K562 (cell line): ENCODE data around the gene MAS1L. TPM values are rescaled to one million over a fixed set of nuclear protein-coding genes. Genes with fewer than 3 reads are reported as not detected.

Source experiments
- ATAC-seq: fragments of 200-7000 bp; cut with Tn5 transposase; 3 replicates; pipeline ENCODE4 v1.9.1; 2020; ENCODE audit warnings: moderate library complexity
- BruUV-seq: library from RNA; stranded (reverse); fragments of 400-500 nt; replicated peaks from 2 replicates; lab custom pipeline; 2021; lab: Mats Ljungman, UMichigan
- CTCF ChIA-PET: fragments of 300-600 bp; formaldehyde crosslinking; extraction: SDS; loops from one replicate; lab custom pipeline; 2021; ENCODE audit warnings: low intra/inter-chr PET ratio; lab: Yijun Ruan, JAX
- POLR2A ChIA-PET: fragments of 300-600, 350-650 bp; sonication (Branson Sonifier 250); formaldehyde crosslinking; extraction: SDS; loops from one replicate; lab custom pipeline; 2021; ENCODE audit warnings: antibody characterized with exemption, inconsistent platforms; lab: Yijun Ruan, JAX
- DNase-seq, 4 experiments: peaks; one replicate each; pipeline versions ENCODE4 v3.0.0 to v3.0.0-alpha.2; 2011 to 2018; ENCODE audit warnings: low spot score in 3 of 4, mixed read lengths in 3 of 4; ENCODE audit errors: extremely low read depth in 1 of 4
- FAIRE-seq: peaks from 2 replicates; lab custom pipeline; 2011; peaks lifted over from hg19 to GRCh38; lab: Jason Lieb, UNC
- H2AFZ ChIP-seq: 2 replicates; pipeline ENCODE4 v1.6.0; 2011; ENCODE audit warnings: low read depth, low read length, control low read depth, inconsistent platforms
- H3K27ac ChIP-seq: fragments of 200-600 bp; 3 replicates; pipeline ENCODE4 v1.8.0; 2011; ENCODE audit warnings: low read depth, mild to moderate bottlenecking, control low read depth, inconsistent platforms, low read length, moderate library complexity, mixed read lengths; ENCODE audit errors: extremely low read depth
- H3K27me3 ChIP-seq, 2 experiments: fragments of 300-600 bp in 1 of 2; 2 replicates in 1 of 2; 3 replicates in 1 of 2; pipeline versions ENCODE4 v1.6.0 to v1.8.0; 2011; ENCODE audit warnings: inconsistent platforms in 2 of 2, low read length in 2 of 2, mild to moderate bottlenecking in 1 of 2, mixed read lengths in 1 of 2, moderate library complexity in 1 of 2; ENCODE audit not compliant: control insufficient read depth in 2 of 2, insufficient read depth in 2 of 2
- H3K36me3 ChIP-seq: fragments of 300-600 bp; 3 replicates; pipeline ENCODE4 v1.8.0; 2011; ENCODE audit warnings: mild to moderate bottlenecking, low read length, inconsistent platforms; ENCODE audit not compliant: control insufficient read depth, insufficient read depth
- H3K4me1 ChIP-seq, 2 experiments: fragments of 200-600 bp in 1 of 2; replicated peaks in 1 of 2; 2 replicates in 1 of 2; 3 replicates in 1 of 2; pipeline versions ENCODE4 v1.5.1 to v1.8.0; 2011; ENCODE audit warnings: inconsistent platforms in 2 of 2, low read length in 2 of 2, mild to moderate bottlenecking in 1 of 2, mixed read lengths in 1 of 2, moderate library complexity in 1 of 2; ENCODE audit not compliant: control insufficient read depth in 2 of 2, insufficient read depth in 2 of 2
- H3K4me2 ChIP-seq: 2 replicates; pipeline ENCODE4 v1.6.1; 2011; ENCODE audit warnings: low read length, control low read depth, inconsistent platforms, mixed read lengths; ENCODE audit not compliant: insufficient read depth
- H3K4me3 ChIP-seq: fragments of 200-600 bp; sonication (generic), shearing (Covaris generic); 2 replicates; pipeline ENCODE4 v1.5.1; 2016; ENCODE audit warnings: control low read depth, inconsistent platforms
- H3K79me2 ChIP-seq: fragments of 200-600 bp; 3 replicates; pipeline ENCODE4 v1.8.0; 2011; ENCODE audit warnings: low read length, inconsistent platforms; ENCODE audit not compliant: control insufficient read depth, insufficient read depth
- H3K9ac ChIP-seq, 2 experiments: 2 replicates each; pipeline versions ENCODE4 v1.6.0 to v1.6.1; 2011; ENCODE audit warnings: low read depth in 2 of 2, low read length in 2 of 2, control low read depth in 1 of 2, inconsistent platforms in 1 of 2, mild to moderate bottlenecking in 1 of 2, mixed read lengths in 1 of 2; ENCODE audit not compliant: insufficient read depth in 1 of 2
- H3K9me1 ChIP-seq: one replicate; pipeline ENCODE4 v1.6.0; 2011; ENCODE audit warnings: inconsistent platforms, mild to moderate bottlenecking, low read length, moderate library complexity; ENCODE audit not compliant: control insufficient read depth, insufficient read depth
- H3K9me3 ChIP-seq: replicated peaks from 2 replicates; pipeline ENCODE4 v1.5.1; 2011; ENCODE audit warnings: low read depth, low read length, inconsistent platforms; ENCODE audit not compliant: control insufficient read depth, insufficient read depth
- H4K20me1 ChIP-seq: replicated peaks from 2 replicates; pipeline ENCODE4 v1.6.1; 2011; ENCODE audit warnings: low read length, inconsistent platforms, mixed read lengths; ENCODE audit not compliant: control insufficient read depth, insufficient read depth
- CBFA2T2 ChIP-seq: fragments of 450-650 bp; conservative IDR thresholded peaks from 2 replicates; pipeline ENCODE4 v1.6.1; 2017; ENCODE audit warnings: mild to moderate bottlenecking
- CBX3 ChIP-seq, 2 experiments: IDR thresholded peaks; 1 replicate in 1 of 2; 2 replicates in 1 of 2; pipeline ENCODE4 v1.6.1; 2012; ENCODE audit warnings: inconsistent platforms in 2 of 2, low read length in 2 of 2, borderline replicate concordance in 1 of 2, control low read depth in 1 of 2
- ELF2 ChIP-seq: fragments of 250-450 bp; sonication (Bioruptor Pico); IDR thresholded peaks from 2 replicates; pipeline ENCODE4 v1.5.0; 2021; ENCODE audit warnings: mild to moderate bottlenecking
- GABPB1 ChIP-seq: sonication (generic); formaldehyde crosslinking; IDR thresholded peaks from 2 replicates; pipeline ENCODE4 v1.8.0; 2022; ENCODE audit warnings: mild to moderate bottlenecking, missing genetic modification reagents
- HIVEP1 ChIP-seq: fragments of 250-450 bp; sonication (Bioruptor Pico); IDR thresholded peaks from 2 replicates; pipeline ENCODE4 v1.4.0; 2020; ENCODE audit warnings: mild to moderate bottlenecking
- MCM2 ChIP-seq: fragments of 450-650 bp; IDR thresholded peaks from 2 replicates; pipeline ENCODE4 v1.6.1; 2017; ENCODE audit warnings: low read depth, mild to moderate bottlenecking
- NCOR1 ChIP-seq: fragments of 450-650 bp; IDR thresholded peaks from 2 replicates; pipeline ENCODE4 v1.6.1; 2016; ENCODE audit warnings: mild to moderate bottlenecking, moderate library complexity
- NEUROD1 ChIP-seq: fragments of 150-350 bp; IDR thresholded peaks from 2 replicates; pipeline ENCODE4 v1.6.1; 2014; ENCODE audit warnings: borderline replicate concordance, low read length, low read depth; ENCODE audit not compliant: partially characterized antibody
- POLR2AphosphoS5 ChIP-seq: IDR thresholded peaks from 2 replicates; pipeline ENCODE4 v1.6.1; 2011; ENCODE audit warnings: mild to moderate bottlenecking, low read depth, low read length, moderate library complexity; ENCODE audit not compliant: control insufficient read depth, insufficient read depth
- RCOR1 ChIP-seq, 2 experiments: IDR thresholded peaks; 2 replicates each; pipeline ENCODE4 v1.6.1; 2012; ENCODE audit warnings: low read depth in 2 of 2, low read length in 2 of 2, borderline replicate concordance in 1 of 2, improper control_type of control experiment in 1 of 2
- SMARCC2 ChIP-seq: fragments of 450-650 bp; IDR thresholded peaks from 2 replicates; pipeline ENCODE4 v1.6.1; 2017; ENCODE audit warnings: antibody characterized with exemption, moderate library complexity, mild to moderate bottlenecking, low read depth
- TCFL5 ChIP-seq: fragments of 250-450 bp; sonication (Bioruptor Pico); conservative IDR thresholded peaks from 2 replicates; pipeline ENCODE4 v1.6.1; 2021; ENCODE audit warnings: mild to moderate bottlenecking, moderate library complexity, matching md5 sums
- ZBTB11 ChIP-seq, 3 experiments: fragments of 200-800 bp in 1 of 3; fragments of 250-450 bp in 1 of 3; fragments of 450-650 bp in 1 of 3; sonication (Bioruptor Pico) in 1 of 3; sonication (Bioruptor generic) in 1 of 3; formaldehyde crosslinking in 1 of 3; IDR thresholded peaks; 2 replicates each; pipeline versions ENCODE4 v1.6.1 to v1.8.0; 2016 to 2022; ENCODE audit warnings: mild to moderate bottlenecking in 2 of 3, missing genetic modification characterization in 2 of 3, missing compliant biosample characterization in 1 of 3, moderate library complexity in 1 of 3
- ZEB2 ChIP-seq: fragments of 450-650 bp; IDR thresholded peaks from 2 replicates; pipeline ENCODE4 v1.6.1; 2016
- ZNF644 ChIP-seq: fragments of 200-800 bp; sonication (Bioruptor generic); IDR thresholded peaks from 2 replicates; pipeline ENCODE4 v1.6.1; 2016; ENCODE audit warnings: low read depth, missing genetic modification characterization, missing compliant biosample characterization
- WGBS: fragments of 100-300 bp; shearing (Covaris generic); methylation state at CpG from one replicate; pipeline ENCODE4 v1.1.6; 2016; ENCODE audit warnings: low coverage, mixed read lengths; ENCODE audit not compliant: insufficient coverage; ENCODE audit errors: missing lambda C conversion rate; 5-methylcytosine and 5-hydroxymethylcytosine counted together
- in situ Hi-C: fragments of 300-500 bp; cut with MboI; formaldehyde crosslinking; loops from 4 replicates; pipeline ENCODE4 v1.15.0; 2018; ENCODE audit warnings: inconsistent platforms, mixed read lengths
- intact Hi-C: fragments of 100-400 bp; cut with micrococcal nuclease; formaldehyde crosslinking; loops from 2 replicates; pipeline ENCODE4 v1.14.2; 2022
- polyA plus RNA-seq, 8 experiments: library from polyadenylated mRNA; depleted of rRNA in 4 of 8; stranded (reverse) in 5 of 8; unstranded in 3 of 8; fragments of >200 nt; fragmentation: Nextera tagmentation in 2 of 8; fragmentation: Illumina TruSeq in 1 of 8; extraction: Ambion mirVana in 2 of 8; extraction: Trizol in 1 of 8; gene quantifications; 2 replicates each; pipeline versions ENCODE4 v1.2.1 to v1.2.3, GENCODE V29; 2011 to 2014; ENCODE audit warnings: inconsistent platforms in 1 of 8, missing spikeins in 1 of 8
- total RNA-seq, 7 experiments: library from RNA; depleted of rRNA in 6 of 7; stranded (reverse); fragments of >200 nt in 6 of 7; fragmentation: Illumina TruSeq in 2 of 7; extraction: Trizol in 2 of 7; gene quantifications; 2 replicates each; pipeline versions ENCODE4 v1.2.1 to v1.2.3, GENCODE V29; 2011 to 2021; ENCODE audit warnings: low replicate concordance in 1 of 7
- TF ChIP-seq, protein P1 (sequence below), 2 experiments: fragments of 150-350 bp in 1 of 2; IDR thresholded peaks; 2 replicates each; pipeline ENCODE4 v1.6.1; 2012 to 2016; ENCODE audit warnings: low read depth in 2 of 2, low read length in 2 of 2, mild to moderate bottlenecking in 1 of 2, moderate library complexity in 1 of 2

Gene MAS1L
- total and polyA plus RNA-seq, 9 of the 15 experiments (the other 6 are each of a cell fraction or from before 2014, with no cell fraction given): not detected

DNA sequence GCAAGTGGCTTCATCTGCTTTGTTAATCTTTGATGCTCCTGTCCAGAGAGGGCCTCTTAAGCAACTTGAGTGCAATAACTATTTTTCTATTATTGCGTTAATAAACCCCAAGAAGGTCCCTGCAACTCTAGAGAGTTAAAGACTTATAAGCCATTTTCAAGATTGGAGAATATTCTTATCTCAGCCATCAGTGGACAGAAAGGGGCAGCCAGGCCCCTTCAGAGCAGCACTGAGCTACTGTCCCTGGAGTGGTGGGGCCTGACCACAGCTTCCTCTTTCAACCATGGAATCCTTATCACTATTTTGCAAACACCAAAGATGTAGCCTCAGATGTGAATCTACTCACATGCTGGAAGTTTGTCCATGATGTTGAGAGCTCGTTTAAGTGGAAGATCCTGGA, 2.8 kb upstream of the MAS1L start:
- peaks cover 8 to 39% of the 10 kb centered on the region in 2 experiments; a peak in 4 of 5 replicates for H3K4me1 ChIP-seq
- no TSS peak for BruUV-seq
- H3K27me3 ChIP-seq: peaks cover 0 to 3% of the 10 kb centered on the region in 2 experiments; a peak in 1 of 5 replicates
- intact Hi-C loops (no loop called here), in situ Hi-C loops (no loop called here)
- H3K27ac ChIP-seq: no peak overlapping the region
- H3K79me2 ChIP-seq: no peaks in the 10 kb centered on the region
- no peaks in the 10 kb centered on the region for H3K36me3 ChIP-seq
- no peaks in the 10 kb centered on the region for H3K9me3 ChIP-seq
- no peak overlapping the region; the same call in 1 of the 2 replicates for H3K4me2 ChIP-seq
- DNase-seq (peak in 2 of 4 experiments; percentile 25 to 61), FAIRE-seq (peak; percentile 6), ATAC-seq (peak; percentile 63)
- POLR2A ChIA-PET: interaction anchor here (0.6 kb wide), 1 partner anchor 86 kb away, joined by 4 read pairs; no protein-coding TSS in a partner anchor
- H3K9ac ChIP-seq: no peak overlapping the region
- no peak overlapping the region for H2AFZ ChIP-seq
- no peaks in the 10 kb centered on the region for H3K9me1 ChIP-seq
- no peak overlapping the region for H3K4me3 ChIP-seq
- 0% methylated on average over 2 of the region's 2 CpGs for WGBS
- H4K20me1 ChIP-seq: no peaks in the 10 kb centered on the region
- CTCF ChIA-PET: no interaction called here
- TF ChIP-seq ELF2 (CRISPR knock-in tag) (peak; percentile 51; the same call in 1 of the 2 replicates), SMARCC2 (no peak; the same call in 1 of the 2 replicates), NCOR1 (peak; percentile 38; the same call in 1 of the 2 replicates), CBFA2T2 (peak; percentile 33), MCM2 (no peak), ZNF644 (tag) (peak; percentile 57; the same call in 1 of the 2 replicates), POLR2AphosphoS5 (no peak), NEUROD1 (no peak), HIVEP1 (CRISPR knock-in tag) (no peak), ZEB2 (peak; percentile 33; the same call in 1 of the 2 replicates), CBX3 (IDR thresholded peaks at IDR 0.05; ENCODE audit: borderline replicate concordance in 1 of 2, low read length in 2 of 2) (no peak), RCOR1 (IDR thresholded peaks at IDR 0.05; ENCODE audit: borderline replicate concordance in 1 of 2, low read depth in 2 of 2, low read length in 2 of 2) (peak in 1 of 2 experiments; percentile 81; a peak in 2 of 4 replicates), TCFL5 (CRISPR knock-in tag) (no peak), GABPB1 (no peak), ZBTB11 (CRISPR knock-in tag; IDR thresholded peaks at IDR 0.05) (peak in 1 of 3 experiments; percentile 23; a peak in 1 of 6 replicates)
- TF ChIP-seq, protein P1, sequence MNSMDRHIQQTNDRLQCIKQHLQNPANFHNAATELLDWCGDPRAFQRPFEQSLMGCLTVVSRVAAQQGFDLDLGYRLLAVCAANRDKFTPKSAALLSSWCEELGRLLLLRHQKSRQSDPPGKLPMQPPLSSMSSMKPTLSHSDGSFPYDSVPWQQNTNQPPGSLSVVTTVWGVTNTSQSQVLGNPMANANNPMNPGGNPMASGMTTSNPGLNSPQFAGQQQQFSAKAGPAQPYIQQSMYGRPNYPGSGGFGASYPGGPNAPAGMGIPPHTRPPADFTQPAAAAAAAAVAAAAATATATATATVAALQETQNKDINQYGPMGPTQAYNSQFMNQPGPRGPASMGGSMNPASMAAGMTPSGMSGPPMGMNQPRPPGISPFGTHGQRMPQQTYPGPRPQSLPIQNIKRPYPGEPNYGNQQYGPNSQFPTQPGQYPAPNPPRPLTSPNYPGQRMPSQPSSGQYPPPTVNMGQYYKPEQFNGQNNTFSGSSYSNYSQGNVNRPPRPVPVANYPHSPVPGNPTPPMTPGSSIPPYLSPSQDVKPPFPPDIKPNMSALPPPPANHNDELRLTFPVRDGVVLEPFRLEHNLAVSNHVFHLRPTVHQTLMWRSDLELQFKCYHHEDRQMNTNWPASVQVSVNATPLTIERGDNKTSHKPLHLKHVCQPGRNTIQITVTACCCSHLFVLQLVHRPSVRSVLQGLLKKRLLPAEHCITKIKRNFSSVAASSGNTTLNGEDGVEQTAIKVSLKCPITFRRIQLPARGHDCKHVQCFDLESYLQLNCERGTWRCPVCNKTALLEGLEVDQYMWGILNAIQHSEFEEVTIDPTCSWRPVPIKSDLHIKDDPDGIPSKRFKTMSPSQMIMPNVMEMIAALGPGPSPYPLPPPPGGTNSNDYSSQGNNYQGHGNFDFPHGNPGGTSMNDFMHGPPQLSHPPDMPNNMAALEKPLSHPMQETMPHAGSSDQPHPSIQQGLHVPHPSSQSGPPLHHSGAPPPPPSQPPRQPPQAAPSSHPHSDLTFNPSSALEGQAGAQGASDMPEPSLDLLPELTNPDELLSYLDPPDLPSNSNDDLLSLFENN (IDR thresholded peaks at IDR 0.05; ENCODE audit: low read depth in 2 of 2, low read length in 2 of 2): 0 out of 4 replicates have a peak, but pooled peaks of 1 of the 2 experiments have one; percentile 29
